Stomach (tissue), 9 donors: Measurements from ENCODE around the gene DOCK11. TPM values are rescaled to one million over a fixed set of nuclear protein-coding genes. Genes with fewer than 3 reads are reported as not detected.
"Not testable (repeated sequence)": the region's sequence is repeated elsewhere in the genome, so short reads cannot be mapped to it uniquely, and the experiment has no call there.

Experiments used
- DNase-seq, 2 donors: peaks; one replicate each; pipeline versions ENCODE4 v3.0.0 to v3.0.0-alpha.2; 2013 to 2019
- H3K27ac ChIP-seq, 5 donors: fragments of 200-600 bp in 4 of 5; sonication (generic) in 4 of 5; one replicate each; pipeline ENCODE4 v1.5.1; 2013 to 2019; ENCODE audit warnings: mild to moderate bottlenecking in 1 of 5, moderate library complexity in 1 of 5
- H3K27me3 ChIP-seq, 3 donors: fragments of 200-600 bp; sonication (generic); one replicate each; pipeline ENCODE4 v1.5.1; 2017 to 2019; ENCODE audit warnings: mixed run types in 1 of 3
- H3K36me3 ChIP-seq, 4 donors: fragments of 200-600 bp; sonication (generic); 1 replicate in 3 of 4; 2 replicates in 1 of 4; pipeline ENCODE4 v1.5.1; 2016 to 2019
- H3K4me1 ChIP-seq, 4 donors: fragments of 200-600 bp; sonication (generic); one replicate each; pipeline ENCODE4 v1.5.1; 2016 to 2019
- H3K4me3 ChIP-seq, 4 donors: fragments of 200-600 bp; sonication (generic) in 3 of 4; one replicate each; pipeline ENCODE4 v1.5.1; 2016 to 2019; ENCODE audit warnings: mild to moderate bottlenecking in 1 of 4
- H3K9me3 ChIP-seq, 4 donors: fragments of 200-600 bp; sonication (generic); one replicate each; pipeline ENCODE4 v1.5.1; 2016 to 2019
- EP300 ChIP-seq: sonication (generic); formaldehyde crosslinking; IDR thresholded peaks from one replicate; pipeline ENCODE4 v1.6.1; 2017; ENCODE audit warnings: antibody characterized with exemption
- POLR2A ChIP-seq, 4 donors: fragments of 450-650 bp; IDR thresholded peaks; one replicate each; pipeline ENCODE4 v1.6.1; 2016; ENCODE audit warnings: antibody characterized with exemption in 4 of 4, control low read depth in 2 of 4, mild to moderate bottlenecking in 1 of 4, moderate library complexity in 1 of 4
- POLR2AphosphoS5 ChIP-seq, 3 donors: sonication (generic); formaldehyde crosslinking; IDR thresholded peaks; one replicate each; pipeline ENCODE4 v1.6.1; 2016; ENCODE audit warnings: antibody characterized with exemption in 3 of 3
- WGBS, 5 donors: extraction: QIAGEN DNeasy Blood & Tissue Kit in 3 of 5; methylation state at CpG; one replicate each; pipeline versions ENCODE4 v1.1.5 to v1.1.7; 2013 to 2018; 5-methylcytosine and 5-hydroxymethylcytosine counted together
- intact Hi-C: fragments of 100-400 bp; cut with DNase I; formaldehyde crosslinking; loops from one replicate; pipeline ENCODE4 v1.15.1; 2023; ENCODE audit warnings: low total_unique reads
- polyA plus RNA-seq, 3 donors: library from polyadenylated mRNA; stranded (reverse); fragments of 200-250 nt; gene quantifications; one replicate each; pipeline ENCODE4 v1.2.3, GENCODE V29; 2013
- total RNA-seq, 5 donors: library from RNA; depleted of rRNA; stranded (reverse); fragments of >200 nt; gene quantifications; one replicate each; pipeline versions ENCODE4 v1.1.0 to v1.2.3, GENCODE V29; 2014 to 2016
- TF ChIP-seq, protein P1 (sequence below), 7 experiments: fragments of 450-650 bp in 4 of 7; fragments of 200-600 bp in 3 of 7; sonication (generic) in 3 of 7; IDR thresholded peaks; one replicate each; pipeline ENCODE4 v1.5.1; 2016 to 2019; ENCODE audit warnings: antibody characterized with exemption in 7 of 7, control low read depth in 2 of 7, mild to moderate bottlenecking in 1 of 7
- donor health status: healthy with polysubstance abuse.
- donor health status: Bipolar disorder and iron deficiency.
- donor health status: healthy.

The DOCK11 gene
- total and polyA plus RNA-seq, 8 donors: 3.5 to 34.0 (median 6.2) TPM

DNA sequence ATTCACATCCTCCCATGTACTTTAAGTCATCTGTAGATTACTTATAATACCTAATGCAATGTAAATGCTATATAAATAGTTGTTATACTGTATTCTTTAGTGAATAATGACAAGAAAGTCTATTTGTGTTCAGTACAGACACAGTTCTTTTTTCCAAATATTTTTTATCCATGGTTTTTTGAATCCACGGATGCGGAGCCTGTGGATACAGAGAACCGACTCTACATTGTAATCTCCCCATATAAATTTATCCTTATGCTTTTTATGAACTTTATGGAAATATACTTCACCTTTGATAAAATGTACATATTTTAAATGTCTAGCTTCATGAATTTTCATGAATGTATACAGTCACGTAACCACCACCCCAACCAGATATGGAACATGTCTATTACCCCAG lies 88.2 kb downstream of the DOCK11 start:
- TF ChIP-seq, protein P1, sequence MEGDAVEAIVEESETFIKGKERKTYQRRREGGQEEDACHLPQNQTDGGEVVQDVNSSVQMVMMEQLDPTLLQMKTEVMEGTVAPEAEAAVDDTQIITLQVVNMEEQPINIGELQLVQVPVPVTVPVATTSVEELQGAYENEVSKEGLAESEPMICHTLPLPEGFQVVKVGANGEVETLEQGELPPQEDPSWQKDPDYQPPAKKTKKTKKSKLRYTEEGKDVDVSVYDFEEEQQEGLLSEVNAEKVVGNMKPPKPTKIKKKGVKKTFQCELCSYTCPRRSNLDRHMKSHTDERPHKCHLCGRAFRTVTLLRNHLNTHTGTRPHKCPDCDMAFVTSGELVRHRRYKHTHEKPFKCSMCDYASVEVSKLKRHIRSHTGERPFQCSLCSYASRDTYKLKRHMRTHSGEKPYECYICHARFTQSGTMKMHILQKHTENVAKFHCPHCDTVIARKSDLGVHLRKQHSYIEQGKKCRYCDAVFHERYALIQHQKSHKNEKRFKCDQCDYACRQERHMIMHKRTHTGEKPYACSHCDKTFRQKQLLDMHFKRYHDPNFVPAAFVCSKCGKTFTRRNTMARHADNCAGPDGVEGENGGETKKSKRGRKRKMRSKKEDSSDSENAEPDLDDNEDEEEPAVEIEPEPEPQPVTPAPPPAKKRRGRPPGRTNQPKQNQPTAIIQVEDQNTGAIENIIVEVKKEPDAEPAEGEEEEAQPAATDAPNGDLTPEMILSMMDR (IDR thresholded peaks at IDR 0.05): no peak
- no peak for TF ChIP-seq POLR2AphosphoS5 (IDR thresholded peaks at IDR 0.05)
- no peak for TF ChIP-seq POLR2A (IDR thresholded peaks at IDR 0.05)
- no peak for TF ChIP-seq EP300
- H3K4me1 ChIP-seq: no peaks in the 10 kb centered on the region
- intact Hi-C loops: no loop called here
- 92 to 99% (median 98%) methylated on average over 4 of the region's 4 CpGs for WGBS, 5 donors
- H3K27ac ChIP-seq: no peak overlapping the region
- peaks cover 0 to 36% (median 18%) of the 10 kb centered on the region in 4 donors for H3K36me3 ChIP-seq
- H3K4me3 ChIP-seq: no peak overlapping the region
- no peaks in the 10 kb centered on the region for H3K27me3 ChIP-seq
- no peaks in the 10 kb centered on the region for H3K9me3 ChIP-seq
- DNase-seq: no peak

DNA sequence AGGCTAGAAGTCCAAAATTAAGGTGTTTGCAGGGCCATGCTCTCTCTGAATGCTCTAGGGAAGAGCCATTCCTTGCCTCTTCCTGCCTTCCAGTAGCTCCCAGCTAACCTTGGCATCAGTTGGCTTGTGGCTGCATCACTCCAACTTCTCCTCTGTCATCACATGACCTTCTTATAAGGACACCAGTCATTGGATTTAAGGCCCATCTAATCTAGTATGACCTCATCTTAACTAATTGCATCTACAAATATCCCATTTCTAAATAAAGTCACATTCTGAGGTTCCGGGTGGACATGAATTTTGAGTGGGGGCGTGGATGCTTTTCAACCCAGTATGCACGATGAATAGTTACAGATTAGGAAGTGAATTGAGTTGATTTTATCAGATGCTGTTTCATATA lies 89.7 kb downstream of the DOCK11 start:
- no peaks in the 10 kb centered on the region for H3K27me3 ChIP-seq
- no peak overlapping the region for H3K4me3 ChIP-seq
- 80 to 100% (median 88%) methylated on average over 3 of the region's 3 CpGs for WGBS, 5 donors
- H3K4me1 ChIP-seq: no peaks in the 10 kb centered on the region
- peaks cover 0 to 46% (median 25%) of the 10 kb centered on the region in 4 donors for H3K36me3 ChIP-seq
- DNase-seq: no peak
- no peak overlapping the region for H3K27ac ChIP-seq
- H3K9me3 ChIP-seq: no peaks in the 10 kb centered on the region
- intact Hi-C loops: no loop called here
- TF ChIP-seq EP300 (no peak), POLR2AphosphoS5 (IDR thresholded peaks at IDR 0.05) (no peak)

DNA sequence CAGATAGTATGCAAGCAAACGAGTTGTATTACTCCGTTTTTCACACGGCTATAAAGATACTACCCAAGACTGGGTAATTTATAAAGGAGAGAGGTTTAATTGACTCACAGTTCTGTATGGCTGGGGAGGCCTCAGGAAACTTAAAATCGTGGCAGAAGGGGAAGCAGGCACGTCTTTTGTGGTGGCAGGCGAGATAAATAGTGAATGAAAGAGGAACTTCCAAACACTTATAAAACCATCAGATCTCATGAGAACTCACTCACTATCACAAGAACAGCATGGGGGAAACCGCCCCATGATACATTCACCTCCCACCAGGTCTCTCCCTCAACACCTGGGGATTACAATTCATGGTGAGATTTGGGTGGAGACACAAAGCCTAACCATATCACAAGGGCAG lies 90.6 kb downstream of the DOCK11 start:
- H3K27ac ChIP-seq, H3K4me3 ChIP-seq, H3K9me3 ChIP-seq, H3K4me1 ChIP-seq, DNase-seq, intact Hi-C loops, H3K27me3 ChIP-seq: not testable (repeated sequence)
- H3K36me3 ChIP-seq: peaks cover 0 to 46% (median 26%) of the 10 kb centered on the region in 4 donors
- WGBS, 5 donors: 45 to 83% (median 75%) methylated on average over 7 of the region's 7 CpGs

DNA sequence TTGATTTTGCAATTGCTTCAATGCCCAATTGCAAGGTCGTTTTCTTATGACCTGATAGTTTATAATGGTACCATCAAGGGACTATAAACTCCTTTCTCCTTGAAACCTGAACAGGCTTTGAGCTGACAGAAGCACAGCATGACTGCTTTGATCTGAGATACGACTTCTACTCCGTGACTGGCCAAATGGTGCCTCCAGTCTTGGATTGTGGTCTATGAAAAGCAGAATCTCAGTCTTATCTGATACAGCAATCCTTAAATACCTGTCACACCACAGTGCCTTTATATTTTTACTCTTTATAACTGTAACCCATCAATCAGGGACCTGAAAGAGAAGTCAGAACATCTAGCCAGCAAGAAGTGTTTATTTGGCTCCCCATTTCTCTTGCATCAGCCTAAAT lies 93.1 kb downstream of the DOCK11 start:
- 44 to 83% (median 53%) methylated on average over 3 of the region's 3 CpGs for WGBS, 5 donors

DNA sequence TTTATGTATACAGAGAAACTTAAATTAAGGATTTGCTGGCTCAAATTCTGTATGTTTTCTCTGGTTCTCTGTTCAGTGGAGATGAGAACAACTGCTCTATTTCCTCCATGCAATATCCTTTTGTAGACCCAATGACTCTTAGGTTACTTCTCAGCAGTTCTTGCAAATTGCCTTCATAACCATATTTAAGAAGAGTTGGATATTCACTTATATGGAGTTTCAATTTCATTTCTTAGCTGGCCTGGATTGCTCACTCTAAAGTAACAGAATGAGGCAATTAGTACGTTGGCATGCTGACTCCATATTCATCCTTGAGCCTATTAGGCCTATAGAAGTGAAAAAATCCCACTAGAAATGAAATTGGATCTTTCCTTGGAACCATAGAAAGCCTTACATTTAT lies 93.6 kb downstream of the DOCK11 start:
- Histone ChIP-seq H3K4me1 (no peaks in the 10 kb centered on the region), H3K9me3 (no peaks in the 10 kb centered on the region), H3K36me3 (peaks cover 0 to 41% (median 26%) of the 10 kb centered on the region in 4 donors), H3K27me3 (no peaks in the 10 kb centered on the region), H3K4me3 (no peak overlapping the region), H3K27ac (no peak overlapping the region)
- TF ChIP-seq POLR2A (IDR thresholded peaks at IDR 0.05) (no peak), POLR2AphosphoS5 (IDR thresholded peaks at IDR 0.05) (no peak)
- TF ChIP-seq, protein P1 (IDR thresholded peaks at IDR 0.05): no peak
- intact Hi-C loops: no loop called here
- DNase-seq: no peak
- 45 to 94% (median 83%) methylated on average over 1 of the region's 1 CpG for WGBS, 5 donors

More for the DNA sequence above, 93.1 kb downstream of the DOCK11 start:
- TF ChIP-seq EP300 (no peak), POLR2AphosphoS5 (IDR thresholded peaks at IDR 0.05) (no peak)
- TF ChIP-seq, protein P1 (IDR thresholded peaks at IDR 0.05): no peak
- no peaks in the 10 kb centered on the region for H3K9me3 ChIP-seq
- H3K27ac ChIP-seq: no peak overlapping the region
- no peak overlapping the region for H3K4me3 ChIP-seq
- no peaks in the 10 kb centered on the region for H3K27me3 ChIP-seq
- peaks cover 0 to 40% (median 26%) of the 10 kb centered on the region in 4 donors for H3K36me3 ChIP-seq
- DNase-seq: no peak
- intact Hi-C loops: no loop called here
- H3K4me1 ChIP-seq: no peaks in the 10 kb centered on the region
